Measurements from ENCODE around the gene NOC2L. TPM values are rescaled to one million over a fixed set of nuclear protein-coding genes. Genes with fewer than 3 reads are reported as not detected.

The NOC2L gene
- total and polyA plus RNA-seq, 2 donors (not counting 1 experiment from before 2014, with no cell fraction given), result 34.1 to 61.1 TPM

DNA sequence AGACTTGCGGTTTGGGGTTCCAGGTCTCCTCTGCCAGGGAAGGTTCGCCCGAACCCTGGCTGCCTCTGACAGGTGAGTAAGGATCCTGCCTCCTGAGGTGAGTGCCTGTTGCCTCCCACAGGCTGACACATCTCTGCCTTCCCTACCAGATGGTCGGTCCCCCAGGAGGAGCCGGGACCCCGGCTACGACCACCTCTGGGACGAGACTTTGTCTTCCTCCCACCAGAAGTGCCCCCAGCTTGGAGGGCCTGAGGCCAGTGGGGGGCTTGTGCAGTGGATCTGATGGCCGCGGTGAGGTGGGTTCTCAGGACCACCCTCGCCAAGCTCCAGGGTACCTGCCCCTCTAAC lies 15.2 kb upstream of the NOC2L start:
- TF ChIP-seq, protein P1, sequence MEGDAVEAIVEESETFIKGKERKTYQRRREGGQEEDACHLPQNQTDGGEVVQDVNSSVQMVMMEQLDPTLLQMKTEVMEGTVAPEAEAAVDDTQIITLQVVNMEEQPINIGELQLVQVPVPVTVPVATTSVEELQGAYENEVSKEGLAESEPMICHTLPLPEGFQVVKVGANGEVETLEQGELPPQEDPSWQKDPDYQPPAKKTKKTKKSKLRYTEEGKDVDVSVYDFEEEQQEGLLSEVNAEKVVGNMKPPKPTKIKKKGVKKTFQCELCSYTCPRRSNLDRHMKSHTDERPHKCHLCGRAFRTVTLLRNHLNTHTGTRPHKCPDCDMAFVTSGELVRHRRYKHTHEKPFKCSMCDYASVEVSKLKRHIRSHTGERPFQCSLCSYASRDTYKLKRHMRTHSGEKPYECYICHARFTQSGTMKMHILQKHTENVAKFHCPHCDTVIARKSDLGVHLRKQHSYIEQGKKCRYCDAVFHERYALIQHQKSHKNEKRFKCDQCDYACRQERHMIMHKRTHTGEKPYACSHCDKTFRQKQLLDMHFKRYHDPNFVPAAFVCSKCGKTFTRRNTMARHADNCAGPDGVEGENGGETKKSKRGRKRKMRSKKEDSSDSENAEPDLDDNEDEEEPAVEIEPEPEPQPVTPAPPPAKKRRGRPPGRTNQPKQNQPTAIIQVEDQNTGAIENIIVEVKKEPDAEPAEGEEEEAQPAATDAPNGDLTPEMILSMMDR (conservative IDR thresholded peaks at IDR 0.05 in 1 of 2, IDR thresholded peaks at IDR 0.05 in 1 of 2; ENCODE audit: low read depth in 1 of 2, low read length in 2 of 2), result no peak
- no peak for TF ChIP-seq EZH2 (IDR thresholded peaks at IDR 0.05; ENCODE audit: low read length, missing control alignments)
- no peaks in the 10 kb centered on the region for H3K9me3 ChIP-seq (ENCODE audit: control insufficient read depth, insufficient read depth, low read depth, low read length)
- H3K4me1 ChIP-seq (ENCODE audit: control insufficient read depth, extremely low read depth, insufficient read depth, low read length), result no peaks in the 10 kb centered on the region
- H3K36me3 ChIP-seq (ENCODE audit: control insufficient read depth, insufficient read depth, low read length), result no peaks in the 10 kb centered on the region
- H3K4me2 ChIP-seq (ENCODE audit: extremely low read depth, insufficient read depth, low read length), result no peak overlapping the region
- no peak overlapping the region for H2AFZ ChIP-seq (ENCODE audit: low read length)
- H3K27me3 ChIP-seq (ENCODE audit: control insufficient read depth, insufficient read depth, low read length), result no peaks in the 10 kb centered on the region
- H3K79me2 ChIP-seq (ENCODE audit: control insufficient read depth, insufficient read depth, low read length), result no peaks in the 10 kb centered on the region
- DNase-seq (ENCODE audit: low read depth in 2 of 2), result no peak
- H3K27ac ChIP-seq (ENCODE audit: insufficient read depth, low read length), result no peak overlapping the region
- no peak overlapping the region for H3K9ac ChIP-seq (ENCODE audit: insufficient read depth, low read length)
- no peaks in the 10 kb centered on the region for H4K20me1 ChIP-seq (ENCODE audit: control insufficient read depth, extremely low read depth, insufficient read depth, low read length)
- H3K4me3 ChIP-seq (replicated peaks in 1 of 4; ENCODE audit: control extremely low read depth in 1 of 4, insufficient read depth in 1 of 4, low read depth in 3 of 4, low read length in 4 of 4), result no peak overlapping the region

DNA sequence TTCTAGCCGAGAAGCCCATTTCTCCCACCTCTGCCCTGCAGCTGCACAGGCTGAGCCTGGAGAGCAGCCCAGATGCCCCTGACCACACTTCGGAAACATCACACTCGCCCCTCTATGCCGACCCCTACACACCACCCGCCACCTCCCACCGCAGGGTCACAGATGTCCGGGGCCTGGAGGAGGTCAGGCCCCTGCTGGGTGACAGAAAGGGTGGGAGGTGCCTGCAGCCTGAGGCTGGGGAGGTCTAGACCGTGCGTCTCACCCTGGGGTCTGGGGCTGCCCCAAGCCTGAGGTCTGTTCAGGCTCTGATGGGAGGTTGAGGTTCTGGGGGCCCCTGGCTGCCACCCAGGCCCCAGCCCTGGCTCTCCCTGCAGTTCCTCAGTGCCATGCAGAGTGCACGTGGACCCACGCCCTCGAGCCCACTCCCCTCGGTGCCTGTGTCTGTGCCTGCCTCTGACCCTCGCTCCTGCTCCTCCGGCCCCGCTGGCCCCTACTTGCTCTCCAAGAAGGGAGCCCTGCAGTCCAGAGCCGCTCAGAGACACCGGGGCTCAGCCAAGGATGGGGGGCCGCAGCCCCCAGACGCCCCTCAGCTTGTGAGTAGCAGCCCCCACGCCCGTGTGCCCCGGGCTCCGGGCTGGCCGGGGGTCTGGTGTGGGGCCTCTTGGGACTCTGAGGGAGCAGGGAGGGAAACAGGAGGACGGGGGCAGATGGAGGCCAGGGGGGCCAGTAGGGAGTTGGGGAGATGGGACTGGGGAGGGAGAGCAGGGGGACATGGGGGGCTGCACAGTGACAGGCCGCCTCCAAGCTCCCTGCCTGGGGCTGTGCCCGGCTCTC lies 14.6 kb upstream of the NOC2L start:
- Histone ChIP-seq H3K4me2 (ENCODE audit: extremely low read depth, insufficient read depth, low read length) (no peak overlapping the region), H3K9me3 (ENCODE audit: control insufficient read depth, insufficient read depth, low read depth, low read length) (no peaks in the 10 kb centered on the region), H2AFZ (ENCODE audit: low read length) (no peak overlapping the region), H3K9ac (ENCODE audit: insufficient read depth, low read length) (no peak overlapping the region), H4K20me1 (ENCODE audit: control insufficient read depth, extremely low read depth, insufficient read depth, low read length) (no peaks in the 10 kb centered on the region), H3K4me3 (replicated peaks in 1 of 4; ENCODE audit: control extremely low read depth in 1 of 4, insufficient read depth in 1 of 4, low read depth in 3 of 4, low read length in 4 of 4) (no peak overlapping the region), H3K79me2 (ENCODE audit: control insufficient read depth, insufficient read depth, low read length) (no peaks in the 10 kb centered on the region), H3K36me3 (ENCODE audit: control insufficient read depth, insufficient read depth, low read length) (no peaks in the 10 kb centered on the region), H3K4me1 (ENCODE audit: control insufficient read depth, extremely low read depth, insufficient read depth, low read length) (no peaks in the 10 kb centered on the region), H3K27ac (ENCODE audit: insufficient read depth, low read length) (no peak overlapping the region), H3K27me3 (ENCODE audit: control insufficient read depth, insufficient read depth, low read length) (no peaks in the 10 kb centered on the region)
- TF ChIP-seq EZH2 (IDR thresholded peaks at IDR 0.05; ENCODE audit: low read length, missing control alignments), result no peak
- TF ChIP-seq, protein P1 (conservative IDR thresholded peaks at IDR 0.05 in 1 of 2, IDR thresholded peaks at IDR 0.05 in 1 of 2; ENCODE audit: low read depth in 1 of 2, low read length in 2 of 2), result no peak
- no peak for DNase-seq (ENCODE audit: low read depth in 2 of 2)

DNA sequence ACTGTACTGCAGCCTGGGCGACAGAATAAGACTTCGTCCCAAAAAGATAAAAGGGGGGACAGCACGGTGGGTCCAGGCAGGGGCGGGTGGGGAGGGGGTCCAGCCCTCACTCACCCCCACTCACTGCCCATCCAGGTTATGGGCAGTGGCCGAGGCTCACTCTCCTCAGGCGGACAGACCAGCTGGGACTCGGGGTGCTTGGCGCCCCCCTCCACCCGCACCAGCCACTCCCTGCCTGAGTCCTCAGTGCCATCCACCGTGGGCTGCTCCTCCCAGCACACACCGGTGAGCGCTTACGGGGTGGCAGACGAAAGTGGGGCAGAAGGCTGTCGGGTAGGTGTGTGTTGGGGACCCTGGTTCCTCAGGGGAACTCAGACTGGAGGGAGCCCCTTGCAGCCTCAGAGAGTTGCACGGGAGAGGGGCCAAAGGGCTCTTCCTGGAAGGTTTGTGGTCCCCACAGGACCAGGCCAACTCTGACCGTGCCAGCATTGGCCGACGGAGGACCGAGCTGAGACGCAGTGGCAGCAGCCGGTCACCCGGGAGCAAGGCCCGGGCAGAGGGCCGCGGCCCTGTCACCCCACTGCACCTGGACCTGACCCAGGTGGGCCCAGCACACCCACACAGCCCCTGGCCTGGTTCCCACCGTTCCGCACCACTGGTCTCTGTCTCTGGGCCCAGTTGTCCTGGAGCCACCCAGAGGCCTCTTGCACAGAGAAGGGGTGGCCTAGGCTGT lies 13.8 kb upstream of the NOC2L start:
- H3K4me1 ChIP-seq (ENCODE audit: control insufficient read depth, extremely low read depth, insufficient read depth, low read length), result no peaks in the 10 kb centered on the region
- no peak overlapping the region for H3K4me2 ChIP-seq (ENCODE audit: extremely low read depth, insufficient read depth, low read length)
- no peak for TF ChIP-seq EZH2 (IDR thresholded peaks at IDR 0.05; ENCODE audit: low read length, missing control alignments)
- TF ChIP-seq, protein P1 (conservative IDR thresholded peaks at IDR 0.05 in 1 of 2, IDR thresholded peaks at IDR 0.05 in 1 of 2; ENCODE audit: low read depth in 1 of 2, low read length in 2 of 2), result no peak
- no peaks in the 10 kb centered on the region for H3K9me3 ChIP-seq (ENCODE audit: control insufficient read depth, insufficient read depth, low read depth, low read length)
- H3K4me3 ChIP-seq (replicated peaks in 1 of 4; ENCODE audit: control extremely low read depth in 1 of 4, insufficient read depth in 1 of 4, low read depth in 3 of 4, low read length in 4 of 4), result no peak overlapping the region
- H2AFZ ChIP-seq (ENCODE audit: low read length), result no peak overlapping the region
- no peak for DNase-seq (ENCODE audit: low read depth in 2 of 2)
- H3K9ac ChIP-seq (ENCODE audit: insufficient read depth, low read length), result no peak overlapping the region
- no peaks in the 10 kb centered on the region for H3K27me3 ChIP-seq (ENCODE audit: control insufficient read depth, insufficient read depth, low read length)
- H3K36me3 ChIP-seq (ENCODE audit: control insufficient read depth, insufficient read depth, low read length), result no peaks in the 10 kb centered on the region
- H4K20me1 ChIP-seq (ENCODE audit: control insufficient read depth, extremely low read depth, insufficient read depth, low read length), result no peaks in the 10 kb centered on the region
- H3K79me2 ChIP-seq (ENCODE audit: control insufficient read depth, insufficient read depth, low read length), result no peaks in the 10 kb centered on the region
- H3K27ac ChIP-seq (ENCODE audit: insufficient read depth, low read length), result no peak overlapping the region
